GM12865 (cell line): ENCODE data around the gene PYY.
"Not testable (repeated sequence)": the region's sequence is repeated elsewhere in the genome, so short reads cannot be mapped to it uniquely, and the experiment has no call there.

ENCODE experiments used
- DNase-seq: peaks from one replicate; pipeline ENCODE4 v3.0.0; 2010; ENCODE audit warnings: low read depth
- H3K4me3 ChIP-seq: 2 replicates; pipeline ENCODE4 v1.5.1; 2011; ENCODE audit warnings: mild to moderate bottlenecking, low read depth, low read length, control low read depth
- CTCF ChIP-seq: IDR thresholded peaks from 2 replicates; pipeline ENCODE4 v1.5.1; 2011; ENCODE audit warnings: low read length, control low read depth, low read depth, inconsistent platforms; ENCODE audit not compliant: insufficient read depth; ENCODE audit errors: missing control alignments

Gene PYY

GRCh38 chr17:43970366-43970765 is 16.6 kb upstream of the PYY start:
- no peak overlapping the region for H3K4me3 ChIP-seq
- TF ChIP-seq CTCF: no peak
- DNase-seq: no peak

- TF ChIP-seq CTCF: no peak
- DNase-seq: no peak
- H3K4me3 ChIP-seq: no peak overlapping the region
Observed at GRCh38 chr17:43967251-43967875, 13.6 kb upstream of the PYY start.

GRCh38 chr17:43966276-43966675 is 12.5 kb upstream of the PYY start:
- no peak overlapping the region for H3K4me3 ChIP-seq
- no peak for TF ChIP-seq CTCF
- DNase-seq: no peak

- H3K4me3 ChIP-seq: no peak overlapping the region
- DNase-seq: no peak
- TF ChIP-seq CTCF: no peak
Observed at GRCh38 chr17:43962479-43962878, 8.7 kb upstream of the PYY start.

GRCh38 chr17:43961954-43962353 is 8.2 kb upstream of the PYY start:
- DNase-seq: no peak
- TF ChIP-seq CTCF: no peak
- no peak overlapping the region for H3K4me3 ChIP-seq

GRCh38 chr17:43961292-43961691 is 7.6 kb upstream of the PYY start:
- not testable (repeated sequence) for H3K4me3 ChIP-seq, DNase-seq

- TF ChIP-seq CTCF: no peak
- no peak overlapping the region for H3K4me3 ChIP-seq
- DNase-seq: no peak
Observed at GRCh38 chr17:43958748-43959352, 5.1 kb upstream of the PYY start.

- TF ChIP-seq CTCF: no peak
- DNase-seq: no peak
- no peak overlapping the region for H3K4me3 ChIP-seq
Observed at GRCh38 chr17:43956222-43956621, 2.5 kb upstream of the PYY start.
